B cell (primary cell): ENCODE measurements around the gene LRRC2.

Source experiments
- CTCF ChIP-seq: fragments of 200-600 bp; IDR thresholded peaks from one replicate; pipeline ENCODE4 v1.8.0; 2022; ENCODE audit warnings: antibody characterized with exemption, mild to moderate bottlenecking
- EZH2 ChIP-seq: IDR thresholded peaks from 2 replicates; pipeline ENCODE4 v1.6.1; 2012; ENCODE audit warnings: borderline replicate concordance, low read depth, mild to moderate bottlenecking, moderate library complexity, low read length; ENCODE audit not compliant: insufficient read depth, poor library complexity, severe bottlenecking

GRCh38 chr3:46480491-46481195, 85.5 kb downstream of the LRRC2 start:
- TF ChIP-seq CTCF: no peak
- no peak for TF ChIP-seq EZH2
